ENCODE measurements around the gene DPEP2. TPM values are rescaled to one million over a fixed set of nuclear protein-coding genes. Genes with fewer than 3 reads are reported as not detected.

DPEP2 gene
- total RNA-seq, 1 experiment from 2014 or later, result not detected

GRCh38 chr16:68031951-68032350 is 32.7 kb upstream of the DPEP2 start:
- Histone ChIP-seq H3K4me2 (ENCODE audit: low read length) (peak overlapping the region; percentile 47), H2AFZ (ENCODE audit: low read depth, low read length, poor library complexity, severe bottlenecking) (no peak overlapping the region), H3K27ac (ENCODE audit: low read depth, low read length) (peak overlapping the region; percentile 34), H3K4me3 (replicated peaks in 1 of 2; ENCODE audit: low read depth in 1 of 2, low read length in 2 of 2) (peak overlapping the region in 1 of 2 experiments; percentile 22; a peak in 1 of 4 replicates), H4K20me1 (ENCODE audit: insufficient read depth) (no peaks in the 10 kb centered on the region), H3K9ac (ENCODE audit: low read length) (peak overlapping the region; percentile 32), H3K9me2 (ENCODE audit: insufficient read depth) (no peaks in the 10 kb centered on the region), H3K27me3 (ENCODE audit: insufficient read depth, low read length) (no peaks in the 10 kb centered on the region), H3K79me2 (ENCODE audit: insufficient read depth, low read length) (peaks cover 11% of the 10 kb centered on the region), H3K36me3 (ENCODE audit: control insufficient read depth in 1 of 2, insufficient read depth in 2 of 2, low read length in 2 of 2) (peaks cover 0 to 17% of the 10 kb centered on the region in 2 experiments; a peak in 2 of 4 replicates), H3K4me1 (ENCODE audit: control insufficient read depth in 1 of 2, insufficient read depth in 2 of 2, low read length in 2 of 2) (peaks cover 21 to 47% of the 10 kb centered on the region in 2 experiments), H3K9me3 (ENCODE audit: control insufficient read depth in 1 of 2, insufficient read depth in 1 of 2, low read depth in 1 of 2, low read length in 2 of 2) (no peaks in the 10 kb centered on the region)
- intact Hi-C loops (cut with micrococcal nuclease), result no loop called here
- ChIA-PET RAD21 (ENCODE audit: low non-redundant PET in 1 of 2, low total read pairs in 2 of 2, uncharacterized antibody in 2 of 2, unreplicated experiment in 2 of 2) (no interaction called here), CTCF (interaction anchor here (1.4 kb wide), 1 partner anchor 9 kb away, joined by 4 read pairs; no protein-coding TSS in a partner anchor), POLR2A (no interaction called here)
- ATAC-seq (peak; percentile 68), DNase-seq (ENCODE audit: low read depth, low spot score) (peak; percentile 36)
- no TSS peak for BruUV-seq (replicated peaks)
- TF ChIP-seq EZH2 (IDR thresholded peaks at IDR 0.05) (no peak), REST (IDR thresholded peaks at IDR 0.05; ENCODE audit: low read depth) (no peak), SP1 (IDR thresholded peaks at IDR 0.05; ENCODE audit: low read depth) (peak; percentile 43), ZBTB33 (IDR thresholded peaks at IDR 0.05; ENCODE audit: extremely low read depth, insufficient replicate concordance, low read length) (no peak), SRF (IDR thresholded peaks at IDR 0.05; ENCODE audit: low read depth) (peak; percentile 84)
